Measurements from ENCODE around the gene TMEM87B.

Gene TMEM87B

DNA sequence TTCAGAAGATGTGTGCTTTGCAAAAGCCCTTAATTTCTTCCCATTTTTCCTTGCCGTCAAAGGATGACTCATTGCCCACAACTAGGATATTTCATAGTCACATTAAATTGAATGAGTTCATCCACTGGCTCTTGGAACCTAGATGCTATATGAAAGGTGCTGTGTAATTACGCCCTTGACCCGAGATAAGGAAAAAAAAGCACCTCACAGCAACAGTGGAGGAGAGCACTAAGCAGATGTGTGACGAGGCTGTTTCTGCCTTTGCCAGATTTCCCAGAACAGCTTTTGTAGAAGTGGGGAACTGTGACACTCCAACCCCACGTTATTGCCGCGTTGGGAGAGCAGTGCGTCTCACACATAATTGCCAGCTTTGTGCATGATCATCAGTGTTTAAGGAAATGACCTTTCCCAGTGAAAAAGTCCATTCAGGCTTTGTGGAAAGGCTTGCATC, 33.3 kb upstream of the TMEM87B start:
- H3K4me1 ChIP-seq (ENCODE audit: control insufficient read depth in 1 of 2, insufficient read depth in 2 of 2, low read length in 2 of 2): no peaks in the 10 kb centered on the region
- H3K27ac ChIP-seq (ENCODE audit: low read length): no peak overlapping the region
- no peak overlapping the region for H3K4me3 ChIP-seq (ENCODE audit: low read depth in 1 of 2, low read length in 2 of 2)
- H3K9me3 ChIP-seq (ENCODE audit: control insufficient read depth in 1 of 2, low read length in 2 of 2): no peaks in the 10 kb centered on the region
- H3K36me3 ChIP-seq (ENCODE audit: control insufficient read depth in 1 of 2, insufficient read depth in 2 of 2, low read length in 2 of 2): peaks cover 4 to 6% of the 10 kb centered on the region in 2 donors
- no peaks in the 10 kb centered on the region for H3K27me3 ChIP-seq (ENCODE audit: low read depth, low read length)

DNA sequence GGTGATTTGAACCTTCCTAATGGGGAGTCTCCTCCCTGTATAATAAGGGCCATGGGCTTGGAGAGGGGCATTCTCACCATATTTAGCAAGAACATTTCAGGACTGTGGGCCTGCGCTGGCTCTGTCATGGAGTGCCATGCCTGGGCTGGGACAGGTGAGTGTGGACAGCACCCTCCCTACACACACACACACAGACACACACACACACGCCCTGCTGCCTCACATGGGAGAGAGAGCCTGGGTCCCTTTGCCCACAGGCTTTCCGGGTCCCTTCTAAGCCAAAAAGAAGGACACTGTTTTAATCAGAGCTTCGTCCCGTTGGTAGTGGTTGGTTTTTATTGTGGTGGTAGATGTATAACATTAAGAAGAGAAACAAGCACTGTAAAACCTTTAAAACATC, 31.4 kb upstream of the TMEM87B start:
- Histone ChIP-seq H3K4me1 (ENCODE audit: control insufficient read depth in 1 of 2, insufficient read depth in 2 of 2, low read length in 2 of 2) (no peaks in the 10 kb centered on the region), H3K4me3 (ENCODE audit: low read depth in 1 of 2, low read length in 2 of 2) (no peak overlapping the region), H3K27ac (ENCODE audit: low read length) (no peak overlapping the region), H3K27me3 (ENCODE audit: low read depth, low read length) (no peaks in the 10 kb centered on the region), H3K36me3 (ENCODE audit: control insufficient read depth in 1 of 2, insufficient read depth in 2 of 2, low read length in 2 of 2) (peaks cover 6 to 8% of the 10 kb centered on the region in 2 donors), H3K9me3 (ENCODE audit: control insufficient read depth in 1 of 2, low read length in 2 of 2) (no peaks in the 10 kb centered on the region)

DNA sequence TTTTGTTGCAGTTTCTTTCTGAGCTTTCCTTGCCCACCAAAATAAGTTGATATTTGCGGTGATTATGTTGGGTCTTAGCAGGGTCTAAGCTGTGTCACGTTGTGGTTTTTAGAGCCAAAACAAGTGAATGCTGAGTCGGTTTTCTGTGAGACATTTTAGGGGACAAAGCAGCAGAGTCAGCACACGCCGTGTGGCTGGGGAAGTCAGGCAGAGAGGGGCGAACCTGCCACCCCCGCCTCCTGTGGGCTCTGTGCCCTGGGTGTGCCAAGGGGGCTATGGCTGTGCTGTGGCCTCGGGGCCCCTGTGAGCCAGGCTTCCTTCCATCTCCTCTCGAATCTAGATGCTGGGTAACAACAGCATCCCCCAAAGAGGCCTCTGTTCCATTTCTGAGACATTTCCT, 30.8 kb upstream of the TMEM87B start:
- H3K4me3 ChIP-seq (ENCODE audit: low read depth in 1 of 2, low read length in 2 of 2): no peak overlapping the region
- H3K27me3 ChIP-seq (ENCODE audit: low read depth, low read length): no peaks in the 10 kb centered on the region
- H3K9me3 ChIP-seq (ENCODE audit: control insufficient read depth in 1 of 2, low read length in 2 of 2): no peaks in the 10 kb centered on the region
- no peaks in the 10 kb centered on the region for H3K4me1 ChIP-seq (ENCODE audit: control insufficient read depth in 1 of 2, insufficient read depth in 2 of 2, low read length in 2 of 2)
- no peak overlapping the region for H3K27ac ChIP-seq (ENCODE audit: low read length)
- peaks cover 6 to 8% of the 10 kb centered on the region in 2 donors for H3K36me3 ChIP-seq (ENCODE audit: control insufficient read depth in 1 of 2, insufficient read depth in 2 of 2, low read length in 2 of 2)

DNA sequence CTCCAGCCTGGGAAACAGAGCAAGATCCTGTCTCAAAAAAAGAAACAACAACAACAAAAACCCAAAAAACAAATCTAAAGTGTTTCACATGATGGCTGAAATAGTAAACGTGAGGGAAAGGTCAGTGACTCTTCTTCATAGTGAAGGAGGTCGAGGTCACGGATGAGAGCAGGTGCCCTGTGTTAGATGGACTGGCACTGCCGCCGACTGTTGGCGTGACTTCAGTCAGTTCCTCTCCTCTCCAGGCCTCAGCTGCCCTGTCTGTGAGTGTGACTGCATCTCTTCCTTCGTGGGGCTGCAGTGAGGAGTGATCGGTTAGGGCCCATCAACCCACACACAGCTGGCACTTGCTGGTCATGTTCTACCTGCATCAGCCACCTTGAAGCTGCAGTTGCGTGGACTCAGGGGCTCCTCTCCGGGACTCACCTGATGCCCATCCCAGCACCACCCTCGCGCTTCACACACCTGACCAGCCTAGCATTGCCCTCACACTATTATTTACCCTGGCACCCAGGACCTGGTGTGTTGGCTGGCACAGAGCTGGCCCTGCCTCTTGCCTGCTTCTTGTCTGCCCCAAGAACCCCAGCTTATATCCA, 30.1 kb upstream of the TMEM87B start:
- Histone ChIP-seq H3K4me3 (ENCODE audit: low read depth in 1 of 2, low read length in 2 of 2) (no peak overlapping the region), H3K27me3 (ENCODE audit: low read depth, low read length) (no peaks in the 10 kb centered on the region), H3K27ac (ENCODE audit: low read length) (no peak overlapping the region)

DNA sequence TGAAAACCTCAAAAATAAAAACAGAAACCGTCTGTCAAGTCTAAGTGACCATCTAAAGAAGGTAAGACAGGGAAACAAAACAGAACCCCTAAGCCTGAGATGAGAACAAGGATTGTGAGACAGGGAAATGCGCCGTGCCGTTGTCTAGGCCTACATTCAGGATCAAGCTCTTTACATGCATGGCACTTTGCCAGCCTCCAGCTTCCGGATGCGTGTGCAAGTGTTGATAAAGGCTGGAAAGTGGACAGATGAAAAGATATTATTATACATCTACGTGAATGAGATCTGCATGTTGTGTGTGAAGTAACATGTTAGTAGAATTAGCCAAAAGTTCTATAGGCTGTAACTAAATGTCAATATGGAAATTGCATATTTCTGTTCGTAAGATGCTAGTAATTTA, 28.6 kb upstream of the TMEM87B start:
- no peaks in the 10 kb centered on the region for H3K27me3 ChIP-seq (ENCODE audit: low read depth, low read length)
- H3K4me1 ChIP-seq (ENCODE audit: control insufficient read depth in 1 of 2, insufficient read depth in 2 of 2, low read length in 2 of 2): no peaks in the 10 kb centered on the region
- H3K4me3 ChIP-seq (ENCODE audit: low read depth in 1 of 2, low read length in 2 of 2): no peak overlapping the region
- H3K27ac ChIP-seq (ENCODE audit: low read length): no peak overlapping the region
- no peaks in the 10 kb centered on the region for H3K9me3 ChIP-seq (ENCODE audit: control insufficient read depth in 1 of 2, low read length in 2 of 2)
- H3K36me3 ChIP-seq (ENCODE audit: control insufficient read depth in 1 of 2, insufficient read depth in 2 of 2, low read length in 2 of 2): peaks cover 6 to 8% of the 10 kb centered on the region in 2 donors

More for the DNA sequence above, 30.1 kb upstream of the TMEM87B start:
- H3K36me3 ChIP-seq (ENCODE audit: control insufficient read depth in 1 of 2, insufficient read depth in 2 of 2, low read length in 2 of 2): peaks cover 6 to 8% of the 10 kb centered on the region in 2 donors
- H3K9me3 ChIP-seq (ENCODE audit: control insufficient read depth in 1 of 2, low read length in 2 of 2): no peaks in the 10 kb centered on the region
- no peaks in the 10 kb centered on the region for H3K4me1 ChIP-seq (ENCODE audit: control insufficient read depth in 1 of 2, insufficient read depth in 2 of 2, low read length in 2 of 2)

DNA sequence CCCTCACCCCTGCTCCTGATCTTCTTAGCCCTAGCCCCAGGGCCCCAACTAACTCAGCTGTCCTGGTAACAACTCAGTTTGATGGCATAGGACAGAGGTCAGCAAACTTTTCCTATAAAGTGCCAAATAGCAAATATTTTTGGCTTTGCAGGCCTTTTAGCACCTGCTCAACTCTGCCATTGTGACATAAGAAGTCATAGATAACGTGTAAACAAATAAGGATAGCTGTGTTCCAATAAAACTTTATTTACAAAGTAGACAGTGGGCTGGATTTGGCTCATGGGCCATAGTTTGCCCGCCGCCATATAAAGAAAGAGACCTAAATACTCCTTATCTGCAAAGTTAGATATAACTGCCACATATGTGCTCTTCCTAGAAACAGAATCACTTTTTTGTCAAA, 27.3 kb upstream of the TMEM87B start:
- H3K36me3 ChIP-seq (ENCODE audit: control insufficient read depth in 1 of 2, insufficient read depth in 2 of 2, low read length in 2 of 2): peaks cover 4% of the 10 kb centered on the region in 2 donors
- no peaks in the 10 kb centered on the region for H3K27me3 ChIP-seq (ENCODE audit: low read depth, low read length)

DNA sequence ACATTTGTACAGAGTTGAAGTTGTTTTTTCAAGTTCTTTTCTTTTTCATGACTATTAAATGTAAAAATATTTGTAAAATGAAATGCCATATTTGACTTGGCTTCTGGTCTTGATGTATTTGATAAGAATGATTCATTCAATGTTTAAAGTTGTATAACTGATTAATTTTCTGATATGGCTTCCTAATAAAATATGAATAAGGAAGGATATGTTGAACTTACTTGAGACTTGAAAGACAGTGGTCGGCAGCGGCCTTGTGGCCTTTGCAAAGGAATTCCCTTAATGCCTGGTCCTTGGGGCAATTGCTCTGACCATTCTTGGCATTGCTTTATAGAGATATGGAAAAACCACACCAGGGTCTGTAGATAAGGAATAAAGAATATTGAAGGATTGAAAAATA, 25.9 kb upstream of the TMEM87B start:
- no peak overlapping the region for H3K4me3 ChIP-seq (ENCODE audit: low read depth in 1 of 2, low read length in 2 of 2)
- H3K4me1 ChIP-seq (ENCODE audit: control insufficient read depth in 1 of 2, insufficient read depth in 2 of 2, low read length in 2 of 2): peaks cover 3 to 13% of the 10 kb centered on the region in 2 donors
- H3K27ac ChIP-seq (ENCODE audit: low read length): no peak overlapping the region
- H3K9me3 ChIP-seq (ENCODE audit: control insufficient read depth in 1 of 2, low read length in 2 of 2): no peaks in the 10 kb centered on the region
- H3K27me3 ChIP-seq (ENCODE audit: low read depth, low read length): no peaks in the 10 kb centered on the region
- peaks cover 0 to 4% of the 10 kb centered on the region in 2 donors for H3K36me3 ChIP-seq (ENCODE audit: control insufficient read depth in 1 of 2, insufficient read depth in 2 of 2, low read length in 2 of 2)

More for the DNA sequence above, 27.3 kb upstream of the TMEM87B start:
- Histone ChIP-seq H3K9me3 (ENCODE audit: control insufficient read depth in 1 of 2, low read length in 2 of 2) (no peaks in the 10 kb centered on the region), H3K27ac (ENCODE audit: low read length) (no peak overlapping the region), H3K4me3 (ENCODE audit: low read depth in 1 of 2, low read length in 2 of 2) (no peak overlapping the region), H3K4me1 (ENCODE audit: control insufficient read depth in 1 of 2, insufficient read depth in 2 of 2, low read length in 2 of 2) (peaks cover 3 to 5% of the 10 kb centered on the region in 2 donors)

DNA sequence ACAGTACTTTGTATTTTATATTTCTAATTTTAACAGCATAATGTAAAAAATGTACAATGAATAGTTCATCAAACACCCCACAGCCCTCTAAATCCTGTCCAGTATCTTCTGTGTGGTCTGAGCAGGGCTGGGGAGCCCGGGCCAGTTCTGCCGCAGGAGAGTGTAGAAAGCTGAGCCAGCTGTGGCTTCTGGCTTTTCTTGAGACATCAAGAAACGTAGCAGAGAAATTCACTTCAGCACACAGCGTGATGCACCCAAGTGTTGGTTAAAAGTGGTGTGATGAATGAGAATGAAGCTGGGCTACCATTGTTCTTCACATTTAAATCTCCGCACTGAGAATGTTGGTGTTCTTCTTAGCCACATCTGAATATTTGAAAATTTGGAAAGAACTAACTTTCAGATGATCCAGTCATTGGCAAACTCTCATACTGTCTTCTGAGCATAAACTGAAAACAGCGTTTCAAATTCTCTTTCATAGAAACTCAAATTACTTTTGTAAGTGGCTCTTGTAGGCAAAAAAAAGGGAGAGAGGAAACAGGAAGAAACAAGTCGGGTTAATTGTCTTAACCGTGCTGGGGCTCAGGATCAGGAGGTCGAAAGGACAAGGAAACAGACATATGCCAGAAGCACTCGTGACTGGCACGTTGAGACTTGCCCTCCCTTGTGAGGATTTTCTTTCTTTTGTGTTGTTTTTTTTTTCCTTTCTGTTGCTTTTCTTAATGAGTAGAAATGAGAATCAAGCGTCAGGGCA, 23.4 kb upstream of the TMEM87B start:
- H3K27me3 ChIP-seq (ENCODE audit: low read depth, low read length): no peaks in the 10 kb centered on the region
- no peaks in the 10 kb centered on the region for H3K9me3 ChIP-seq (ENCODE audit: control insufficient read depth in 1 of 2, low read length in 2 of 2)
- H3K36me3 ChIP-seq (ENCODE audit: control insufficient read depth in 1 of 2, insufficient read depth in 2 of 2, low read length in 2 of 2): peaks cover 0 to 4% of the 10 kb centered on the region in 2 donors
- peaks cover 3 to 13% of the 10 kb centered on the region in 2 donors for H3K4me1 ChIP-seq (ENCODE audit: control insufficient read depth in 1 of 2, insufficient read depth in 2 of 2, low read length in 2 of 2)
- peak overlapping the region; percentile 24 for H3K27ac ChIP-seq (ENCODE audit: low read length)
- H3K4me3 ChIP-seq (ENCODE audit: low read depth in 1 of 2, low read length in 2 of 2): no peak overlapping the region

DNA sequence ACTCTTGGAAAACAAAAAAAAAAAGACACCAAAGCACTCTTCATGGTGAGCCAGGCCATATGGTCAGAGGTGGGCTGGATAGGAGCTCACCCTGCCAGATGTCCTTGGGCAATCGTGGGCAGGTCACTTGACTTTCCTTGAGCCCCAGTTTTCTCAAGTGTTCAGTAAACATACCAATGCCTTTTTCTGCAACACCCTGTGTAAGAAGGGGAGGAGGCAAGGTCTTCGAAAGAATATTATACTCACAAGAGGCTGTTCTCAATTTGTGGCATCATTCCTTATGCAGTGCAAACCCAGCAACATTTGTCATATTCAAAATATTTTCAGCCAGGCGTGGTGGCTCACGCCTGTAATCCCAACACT, 22.9 kb upstream of the TMEM87B start:
- Histone ChIP-seq H3K36me3 (ENCODE audit: control insufficient read depth in 1 of 2, insufficient read depth in 2 of 2, low read length in 2 of 2) (peaks cover 0 to 4% of the 10 kb centered on the region in 2 donors), H3K27ac (ENCODE audit: low read length) (peak overlapping the region; percentile 24), H3K4me3 (ENCODE audit: low read depth in 1 of 2, low read length in 2 of 2) (no peak overlapping the region), H3K4me1 (ENCODE audit: control insufficient read depth in 1 of 2, insufficient read depth in 2 of 2, low read length in 2 of 2) (peaks cover 3 to 13% of the 10 kb centered on the region in 2 donors), H3K27me3 (ENCODE audit: low read depth, low read length) (no peaks in the 10 kb centered on the region), H3K9me3 (ENCODE audit: control insufficient read depth in 1 of 2, low read length in 2 of 2) (no peaks in the 10 kb centered on the region)

DNA sequence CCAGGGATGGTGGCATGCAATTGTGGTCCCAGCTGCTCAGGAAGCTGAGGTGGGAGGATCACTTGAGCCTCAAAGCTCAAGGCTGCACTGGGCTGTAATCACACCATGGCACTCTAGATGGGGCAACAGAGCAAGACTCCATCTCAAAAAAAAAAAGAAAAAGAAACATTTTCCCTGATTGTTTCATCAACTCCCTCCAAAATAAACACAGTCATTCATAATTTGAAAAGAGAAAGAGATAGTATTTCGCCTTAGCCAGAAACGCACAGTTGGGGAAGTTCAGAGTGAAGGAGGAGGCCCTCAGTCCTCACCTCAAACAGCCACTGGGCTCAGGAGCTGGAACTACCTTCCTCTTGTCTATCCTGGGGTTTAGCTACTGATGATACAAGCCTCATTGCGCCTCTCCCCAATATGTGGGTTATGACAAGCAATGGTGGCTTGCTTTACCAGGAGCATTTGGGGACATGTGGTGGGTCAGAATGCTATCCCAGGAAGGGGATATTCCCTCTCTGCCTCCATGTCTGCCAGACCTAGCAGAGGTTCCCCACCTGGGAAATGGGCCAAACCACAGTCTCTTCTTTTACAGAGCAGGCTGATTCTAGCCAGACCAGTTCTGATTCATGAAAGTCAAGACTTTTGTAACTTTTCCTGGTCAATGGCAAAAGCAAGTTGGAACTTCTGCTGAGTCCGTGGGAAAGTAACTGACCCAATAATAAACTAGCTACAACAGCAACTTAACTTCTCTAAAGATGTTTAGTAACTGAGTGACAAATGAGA, 22.2 kb upstream of the TMEM87B start:
- peaks cover 3 to 13% of the 10 kb centered on the region in 2 donors for H3K4me1 ChIP-seq (ENCODE audit: control insufficient read depth in 1 of 2, insufficient read depth in 2 of 2, low read length in 2 of 2)
- no peaks in the 10 kb centered on the region for H3K9me3 ChIP-seq (ENCODE audit: control insufficient read depth in 1 of 2, low read length in 2 of 2)
- H3K36me3 ChIP-seq (ENCODE audit: control insufficient read depth in 1 of 2, insufficient read depth in 2 of 2, low read length in 2 of 2): peaks cover 0 to 4% of the 10 kb centered on the region in 2 donors
- H3K4me3 ChIP-seq (ENCODE audit: low read depth in 1 of 2, low read length in 2 of 2): no peak overlapping the region
- peak overlapping the region; percentile 24 for H3K27ac ChIP-seq (ENCODE audit: low read length)
- H3K27me3 ChIP-seq (ENCODE audit: low read depth, low read length): no peaks in the 10 kb centered on the region

DNA sequence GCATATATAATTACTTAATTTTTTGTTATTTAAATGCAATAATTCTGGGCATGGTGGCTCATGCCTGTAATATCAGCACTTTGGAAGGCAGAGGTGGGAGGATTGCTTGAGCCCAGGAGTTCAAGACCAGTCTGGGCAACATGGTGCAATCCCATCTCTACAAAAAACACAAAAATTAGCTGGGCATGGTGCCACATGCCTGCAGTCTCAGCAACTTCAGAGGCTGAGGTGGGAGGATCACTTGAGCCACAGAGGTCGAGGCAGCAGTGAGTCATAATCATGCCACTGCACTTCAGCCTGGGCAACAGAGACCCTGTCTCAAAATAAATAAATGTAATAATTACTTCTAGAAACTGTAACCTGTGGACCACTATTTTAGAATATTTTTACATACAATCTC, 21.5 kb upstream of the TMEM87B start:
- H3K27ac ChIP-seq (ENCODE audit: low read length): no peak overlapping the region
- H3K36me3 ChIP-seq (ENCODE audit: control insufficient read depth in 1 of 2, insufficient read depth in 2 of 2, low read length in 2 of 2): no peaks in the 10 kb centered on the region
- H3K4me1 ChIP-seq (ENCODE audit: control insufficient read depth in 1 of 2, insufficient read depth in 2 of 2, low read length in 2 of 2): peaks cover 3 to 13% of the 10 kb centered on the region in 2 donors
- no peak overlapping the region for H3K4me3 ChIP-seq (ENCODE audit: low read depth in 1 of 2, low read length in 2 of 2)
- H3K9me3 ChIP-seq (ENCODE audit: control insufficient read depth in 1 of 2, low read length in 2 of 2): no peaks in the 10 kb centered on the region
- H3K27me3 ChIP-seq (ENCODE audit: low read depth, low read length): no peaks in the 10 kb centered on the region
